GM12892 (cell line): Measurements from ENCODE around the gene EXOC4.

Experiments used
- POLR2A ChIP-seq: IDR thresholded peaks from 2 replicates; pipeline ENCODE4 v1.6.1; 2011; ENCODE audit warnings: low read depth, low read length, control low read depth
- POLR2AphosphoS5 ChIP-seq: IDR thresholded peaks from 2 replicates; pipeline ENCODE4 v1.6.1; 2011; ENCODE audit warnings: low read depth, low read length, control low read depth
- TAF1 ChIP-seq: IDR thresholded peaks from 2 replicates; pipeline ENCODE4 v1.6.1; 2011; ENCODE audit warnings: low read depth, mild to moderate bottlenecking, control low read depth, low read length, borderline replicate concordance

DNA sequence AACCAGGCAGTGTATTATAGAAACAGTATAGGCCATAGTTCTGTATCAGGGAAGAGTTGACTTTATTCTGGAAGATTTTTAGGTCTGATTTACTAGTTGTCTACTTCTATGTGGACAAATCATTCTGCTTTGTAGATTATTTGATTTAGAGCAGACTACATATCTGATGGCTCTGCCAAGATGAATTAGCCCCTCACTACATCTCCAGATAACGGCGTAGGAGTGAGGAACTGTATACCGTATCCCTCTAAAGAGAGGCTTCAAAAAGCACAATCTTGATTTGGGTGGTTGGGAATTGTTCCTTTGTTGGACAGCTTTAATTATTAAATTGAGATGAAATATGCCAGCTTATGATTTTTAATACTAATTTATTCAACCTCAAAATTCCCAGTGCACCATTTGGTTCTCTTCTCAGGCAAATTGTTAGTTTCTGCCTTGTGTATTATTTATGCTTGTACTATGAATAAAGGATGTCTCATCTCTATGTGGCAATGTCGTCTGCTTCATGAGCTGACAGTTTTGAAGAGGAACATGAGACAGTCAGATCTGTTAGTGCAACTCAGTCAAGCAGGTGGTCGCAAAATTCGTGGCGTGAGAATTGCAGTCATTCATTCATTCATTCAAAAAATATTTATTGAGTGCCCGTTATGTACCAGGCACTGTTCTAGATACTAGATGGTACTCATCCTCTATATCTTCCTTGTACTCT, 422.8 kb downstream of the EXOC4 start:
- no peak for TF ChIP-seq POLR2A
- no peak for TF ChIP-seq TAF1
- TF ChIP-seq POLR2AphosphoS5 = no peak
